H54 (cell line): ENCODE results near the gene MOB3C.
A peak's percentile ranks its signal among the peaks of the same experiment; 100 is the strongest.
"Not testable (repeated sequence)": the region's sequence is repeated elsewhere in the genome, so short reads cannot be mapped to it uniquely, and the experiment has no call there.

ENCODE experiments used
- DNase-seq: peaks from one replicate; pipeline ENCODE4 v3.0.0; 2011; ENCODE audit warnings: low spot score, mixed read lengths; ENCODE audit not compliant: insufficient read length
- FAIRE-seq: peaks from 3 replicates; lab custom pipeline; 2011; peaks lifted over from hg19 to GRCh38; lab: Jason Lieb, UNC
- POLR2A ChIP-seq: IDR thresholded peaks from 2 replicates; pipeline ENCODE4 v1.6.1; 2011; ENCODE audit warnings: low read depth, mild to moderate bottlenecking, low read length

The MOB3C gene

GRCh38 chr1:46616277-46617107, at the start of gene MOB3C:
MOB3C (minus strand) TSS chr1:46616811; CDS start chr1:46613321, 3,490 bp downstream.
- TF ChIP-seq POLR2A, result peak; percentile 84
- DNase-seq (peak; percentile 62), FAIRE-seq (no peak)

GRCh38 chr1:46665983-46666382, 49.4 kb upstream of the MOB3C start:
- no peak for TF ChIP-seq POLR2A
- no peak for FAIRE-seq
- no peak for DNase-seq

- DNase-seq, FAIRE-seq: not testable (repeated sequence)
Observed at GRCh38 chr1:46662919-46663318, 46.3 kb upstream of the MOB3C start.

GRCh38 chr1:46660116-46660515, 43.5 kb upstream of the MOB3C start:
- not testable (repeated sequence) for FAIRE-seq, DNase-seq

GRCh38 chr1:46659307-46659870, 42.8 kb upstream of the MOB3C start:
- DNase-seq (no peak), FAIRE-seq (peak; percentile 60)
- no peak for TF ChIP-seq POLR2A

GRCh38 chr1:46657775-46658174, 41.2 kb upstream of the MOB3C start:
- FAIRE-seq, result no peak
- no peak for DNase-seq
- TF ChIP-seq POLR2A, result no peak

- DNase-seq, result no peak
- no peak for TF ChIP-seq POLR2A
- FAIRE-seq, result no peak
Observed at GRCh38 chr1:46656643-46657042, 40.0 kb upstream of the MOB3C start.

- no peak for TF ChIP-seq POLR2A
- no peak for FAIRE-seq
Observed at GRCh38 chr1:46655848-46656247, 39.2 kb upstream of the MOB3C start.

GRCh38 chr1:46654698-46655097, 38.1 kb upstream of the MOB3C start:
- FAIRE-seq, DNase-seq: not testable (repeated sequence)

More at GRCh38 chr1:46655848-46656247, 39.2 kb upstream of the MOB3C start:
- DNase-seq, result no peak

- no peak for DNase-seq
- no peak for FAIRE-seq
- no peak for TF ChIP-seq POLR2A
Observed at GRCh38 chr1:46654012-46654411, 37.4 kb upstream of the MOB3C start.

- TF ChIP-seq POLR2A, result no peak
- DNase-seq, result no peak
- FAIRE-seq, result peak; percentile 81
Observed at GRCh38 chr1:46653405-46653958, 36.9 kb upstream of the MOB3C start.

GRCh38 chr1:46652321-46653100, 35.9 kb upstream of the MOB3C start:
- TF ChIP-seq POLR2A, result no peak
- DNase-seq, result no peak
- FAIRE-seq, result no peak

GRCh38 chr1:46651152-46651551, 34.5 kb upstream of the MOB3C start:
- not testable (repeated sequence) for FAIRE-seq, DNase-seq

GRCh38 chr1:46650491-46650890, 33.9 kb upstream of the MOB3C start:
- TF ChIP-seq POLR2A, result no peak
- FAIRE-seq, result peak; percentile 69

More at GRCh38 chr1:46650491-46650890, 33.9 kb upstream of the MOB3C start:
- DNase-seq, result no peak
